NCI-H1694 (cell line): ENCODE measurements around the gene EIPR1.
"Not testable (repeated sequence)": the region's sequence is repeated elsewhere in the genome, so short reads cannot be mapped to it uniquely, and the experiment has no call there.

Experiments used
- DNase-seq: peaks from one replicate; lab custom pipeline; 2025; lab: John Stamatoyannopoulos, UW

EIPR1 gene

GRCh38 chr2:3403587-3404334, 26.1 kb upstream of the EIPR1 start:
- DNase-seq, result no peak

- peak; percentile 62 for DNase-seq
Measured at GRCh38 chr2:3399829-3400228, 22.2 kb upstream of the EIPR1 start.

- no peak for DNase-seq
Measured at GRCh38 chr2:3399381-3399780, 21.8 kb upstream of the EIPR1 start.

GRCh38 chr2:3398857-3399256, 21.2 kb upstream of the EIPR1 start:
- peak; percentile 11 for DNase-seq

GRCh38 chr2:3396920-3397559, 19.4 kb upstream of the EIPR1 start:
- no peak for DNase-seq

- no peak for DNase-seq
Measured at GRCh38 chr2:3392216-3392615, 14.6 kb upstream of the EIPR1 start.

GRCh38 chr2:3390041-3390440, 12.4 kb upstream of the EIPR1 start:
- no peak for DNase-seq

- no peak for DNase-seq
Measured at GRCh38 chr2:3389193-3389592, 11.6 kb upstream of the EIPR1 start.

- DNase-seq, result no peak
Measured at GRCh38 chr2:3388412-3388738, 10.8 kb upstream of the EIPR1 start.

- DNase-seq, result no peak
Measured at GRCh38 chr2:3387644-3388411, 10.2 kb upstream of the EIPR1 start.

GRCh38 chr2:3387011-3387410, 9.4 kb upstream of the EIPR1 start:
- DNase-seq, result no peak

- no peak for DNase-seq
Measured at GRCh38 chr2:3386448-3386958, 8.9 kb upstream of the EIPR1 start.

- DNase-seq, result peak; percentile 95
Measured at GRCh38 chr2:3379647-3380534, 2.3 kb upstream of the EIPR1 start, which contains the start of gene TRAPPC12. Gene TRAPPC12 (plus strand): TSS chr2:3379694. CDS start chr2:3387624, 7,930 bp downstream.

- no peak for DNase-seq
Measured at GRCh38 chr2:3379339-3379646, 1.7 kb upstream of the EIPR1 start.

- peak; percentile 64 for DNase-seq
Measured at GRCh38 chr2:3377279-3377611, 373 bp downstream of the EIPR1 start.

- DNase-seq, result no peak
Measured at GRCh38 chr2:3376821-3377220, 797 bp downstream of the EIPR1 start.

GRCh38 chr2:3369340-3370181, 8.1 kb downstream of the EIPR1 start:
- DNase-seq, result not testable (repeated sequence)

GRCh38 chr2:3368261-3368722, 9.3 kb downstream of the EIPR1 start:
- no peak for DNase-seq

GRCh38 chr2:3365219-3365618, 12.4 kb downstream of the EIPR1 start:
- no peak for DNase-seq

- DNase-seq, result no peak
Measured at GRCh38 chr2:3361518-3362389, 15.9 kb downstream of the EIPR1 start.
